HG03159 (cell line): Measurements from ENCODE around the gene RO60.

Experiments used
- ATAC-seq: cut with Tn5 transposase; IDR thresholded peaks from one replicate; pipeline ENCODE4 v1.9.1; 2021; ENCODE audit warnings: mild to moderate bottlenecking, moderate library complexity; ENCODE audit not compliant: unreplicated experiment

RO60 gene

DNA sequence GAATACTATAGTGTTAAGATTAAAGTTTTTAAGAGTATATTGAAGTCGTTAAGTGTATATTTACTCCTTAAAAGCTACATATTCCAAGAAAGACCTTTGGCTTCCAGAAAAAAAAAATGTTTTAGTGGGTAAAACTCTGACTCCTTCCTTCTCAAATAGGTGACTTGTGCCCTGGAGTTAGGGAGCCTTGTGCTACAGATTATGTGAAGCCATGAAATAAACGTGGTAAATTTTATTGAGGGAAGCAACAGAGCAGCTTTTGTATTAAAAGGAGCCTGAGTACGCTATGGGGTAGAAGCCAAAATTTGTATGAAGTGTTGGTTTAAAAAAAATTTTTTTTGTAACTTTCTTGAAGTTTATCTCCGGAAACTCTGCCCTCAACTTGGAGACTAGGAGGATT is 994 bp downstream of the RO60 start:
- ATAC-seq, result no peak

- no peak for ATAC-seq
Measured at GRCh38 chr1:193060938-193061337, 1.5 kb downstream of the RO60 start.

GRCh38 chr1:193062698-193063463 is 3.5 kb downstream of the RO60 start:
- no peak for ATAC-seq

DNA sequence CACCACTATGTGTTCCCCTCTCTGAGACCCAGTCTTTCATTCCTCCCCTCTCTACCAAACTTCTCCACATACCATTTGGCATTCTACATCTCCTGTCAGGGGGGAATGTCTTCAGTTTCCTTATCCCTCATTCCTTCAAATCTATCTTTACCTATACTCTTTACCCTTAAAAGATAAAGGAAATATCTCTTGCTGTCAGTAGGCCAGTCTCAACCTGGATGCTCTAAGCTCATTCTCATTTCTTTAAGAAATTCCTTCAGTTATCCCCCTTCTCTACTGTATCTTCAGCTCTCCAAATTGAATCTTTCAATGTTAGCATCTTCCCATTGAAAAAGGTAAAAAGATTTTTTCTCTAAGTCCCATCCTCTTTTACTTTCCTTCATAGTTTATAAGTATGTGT is 6.5 kb downstream of the RO60 start:
- no peak for ATAC-seq

GRCh38 chr1:193066606-193067005 is 7.2 kb downstream of the RO60 start:
- ATAC-seq, result no peak

GRCh38 chr1:193068013-193068412 is 8.6 kb downstream of the RO60 start:
- no peak for ATAC-seq

- ATAC-seq, result peak; percentile 42
Measured at GRCh38 chr1:193069748-193070385, 10.5 kb downstream of the RO60 start.

- ATAC-seq, result peak; percentile 48
Measured at GRCh38 chr1:193070386-193070753, 11.0 kb downstream of the RO60 start.

GRCh38 chr1:193070942-193071341 is 11.5 kb downstream of the RO60 start:
- no peak for ATAC-seq

DNA sequence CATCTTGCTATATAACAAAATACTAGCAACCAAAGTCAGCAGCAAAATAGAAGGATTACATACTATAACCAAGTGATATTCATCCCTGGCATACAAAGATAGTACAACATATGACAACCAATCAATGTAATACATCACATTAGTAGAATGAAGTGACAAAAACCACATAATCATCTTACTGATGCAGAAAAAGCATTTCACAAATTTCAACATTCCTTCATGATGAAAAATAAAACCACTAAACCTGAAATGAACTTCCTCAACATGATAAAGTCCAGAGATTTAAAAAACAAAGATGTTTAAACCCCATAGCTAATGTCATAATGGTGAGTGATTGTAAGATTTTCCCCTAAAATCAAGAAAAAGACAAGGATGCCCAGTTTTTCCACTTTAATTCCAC is 18.6 kb downstream of the RO60 start:
- no peak for ATAC-seq

DNA sequence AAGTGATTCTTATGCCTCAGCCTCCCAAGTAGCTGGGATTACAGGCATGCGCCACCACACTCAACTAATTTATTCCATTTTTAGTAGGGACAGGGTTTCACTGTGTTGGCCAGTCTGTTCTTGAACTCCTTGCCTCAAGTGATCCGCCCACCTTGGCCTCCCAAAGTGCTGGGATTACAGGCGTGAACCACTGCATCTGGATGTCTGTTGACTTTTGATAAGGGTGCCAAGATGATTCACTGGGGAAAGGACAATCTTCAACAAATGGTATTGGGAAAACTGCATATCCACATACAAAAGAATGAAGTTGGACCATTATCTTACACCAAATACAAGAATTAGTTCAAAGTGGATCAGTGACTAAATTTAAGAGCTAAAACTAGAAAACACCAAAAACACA is 19.8 kb downstream of the RO60 start:
- ATAC-seq, result no peak

GRCh38 chr1:193083365-193084088 is 24.1 kb downstream of the RO60 start:
- peak; percentile 90 for ATAC-seq

- no peak for ATAC-seq
Measured at GRCh38 chr1:193085263-193085662, 25.9 kb downstream of the RO60 start.

DNA sequence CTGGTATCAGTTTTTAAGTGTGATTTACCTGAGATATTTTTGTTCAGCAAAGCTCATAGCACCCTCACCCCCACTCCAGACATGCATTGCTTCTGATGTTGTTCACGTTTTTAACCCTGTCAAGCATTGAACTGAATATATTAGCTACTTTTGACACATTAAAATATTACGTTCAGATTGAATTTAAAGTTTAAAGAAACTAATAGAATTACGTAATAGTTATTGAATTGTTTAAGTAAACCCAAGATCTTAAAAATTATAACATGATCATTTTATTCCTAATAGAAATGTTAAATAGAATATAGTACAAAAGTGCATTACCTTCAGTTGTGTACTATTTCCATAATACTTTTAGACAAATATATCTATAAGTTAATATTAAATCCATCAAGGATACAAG is 26.9 kb downstream of the RO60 start:
- ATAC-seq, result no peak

DNA sequence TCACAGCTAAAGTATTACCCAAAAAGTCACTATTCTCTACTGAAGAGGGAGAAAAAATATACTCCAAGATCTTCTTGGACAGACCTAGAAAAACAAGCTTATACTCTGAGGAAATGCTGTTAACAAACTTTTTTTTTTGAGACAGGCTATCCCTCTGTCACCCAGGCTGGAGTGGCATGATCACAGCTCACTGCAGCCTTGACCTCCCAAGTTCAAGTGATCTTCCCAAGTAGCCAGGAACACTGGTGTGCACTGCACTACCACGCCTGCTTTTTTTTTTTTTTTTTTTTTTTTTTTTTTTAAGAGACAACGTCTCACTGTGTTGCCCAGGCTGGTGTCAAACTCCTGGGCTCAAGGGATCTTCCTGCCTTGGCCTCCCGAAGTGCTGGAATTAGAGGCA is 28.5 kb downstream of the RO60 start:
- ATAC-seq, result no peak

DNA sequence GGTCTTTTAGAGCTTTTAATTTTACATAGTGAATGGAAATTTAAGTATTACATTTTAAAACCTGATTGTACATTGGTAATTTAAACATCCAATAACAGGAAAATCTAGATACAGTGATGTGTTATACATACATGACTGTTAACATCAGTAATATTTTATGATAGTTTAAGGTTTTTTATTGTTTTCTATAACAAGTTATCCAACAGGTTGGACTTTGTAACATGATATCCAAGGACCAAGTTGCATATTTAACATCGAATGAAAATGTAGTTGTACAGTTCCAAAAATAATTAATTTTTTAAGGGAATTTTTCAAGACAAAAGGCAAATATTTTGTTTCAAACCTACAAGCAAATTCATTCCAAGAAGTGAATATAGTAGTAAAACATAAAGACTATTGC is 31.5 kb downstream of the RO60 start:
- ATAC-seq, result no peak

GRCh38 chr1:193094112-193094511 is 34.7 kb downstream of the RO60 start:
- no peak for ATAC-seq

DNA sequence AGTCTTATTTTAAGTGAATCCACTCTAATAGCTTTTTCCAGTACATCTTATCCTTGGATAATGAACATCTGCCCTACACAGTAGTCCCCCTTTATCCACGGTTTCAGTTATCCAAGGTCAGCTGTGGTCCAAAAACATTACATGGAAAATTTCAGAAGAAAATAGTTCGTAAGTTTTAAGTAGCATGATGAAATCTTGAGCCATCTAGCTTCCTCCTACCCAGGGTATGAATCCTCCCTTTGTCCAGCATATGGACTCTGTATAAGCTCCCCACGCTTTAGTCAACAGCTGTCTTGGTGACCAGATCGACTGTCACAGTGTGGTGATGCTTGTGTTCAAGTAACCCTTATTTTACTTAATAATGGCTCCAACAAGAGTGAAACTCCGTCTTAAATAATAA is 43.2 kb downstream of the RO60 start:
- ATAC-seq, result no peak

DNA sequence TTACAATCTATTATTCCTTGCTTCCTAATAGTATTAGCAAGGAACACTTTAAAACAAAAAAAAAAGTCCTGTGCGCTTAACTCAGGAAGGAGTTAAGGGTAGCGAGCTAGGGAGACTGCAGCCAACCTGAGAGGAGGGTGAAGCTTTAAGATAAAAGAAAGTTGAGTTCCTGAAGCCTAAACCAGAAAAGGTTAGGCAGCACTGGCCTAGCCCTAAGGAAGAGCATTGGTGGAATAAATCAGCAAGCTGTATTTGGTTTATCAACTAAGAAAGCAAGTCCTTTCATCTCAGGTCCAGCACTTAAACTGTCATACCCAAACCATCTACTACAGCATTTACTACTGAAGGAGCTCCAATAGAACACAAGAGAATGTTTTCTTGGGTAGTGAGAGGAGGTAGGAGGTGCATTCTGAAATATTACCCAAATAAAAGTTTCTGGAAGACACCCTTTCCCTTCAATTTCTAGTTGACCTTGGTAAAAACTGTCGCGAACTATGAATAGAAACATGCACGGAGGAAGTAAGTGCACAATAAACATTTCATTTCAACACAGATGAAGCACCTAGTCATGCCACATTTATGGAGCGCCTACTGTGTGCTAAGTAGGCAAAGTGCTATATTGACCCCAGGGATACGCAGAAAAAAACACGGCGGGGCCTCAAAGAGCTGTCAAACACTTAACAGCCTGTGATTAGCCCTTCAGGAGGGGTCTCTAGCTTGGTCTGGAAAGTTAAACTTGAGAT is 44.5 kb downstream of the RO60 start:
- ATAC-seq, result no peak

- peak; percentile 39 for ATAC-seq
Measured at GRCh38 chr1:193104502-193104906, 45.1 kb downstream of the RO60 start.
